PC-9 (cell line): ENCODE measurements around the gene SPTBN5.

ENCODE experiments used
- CTCF ChIP-seq: fragments of 200-600 bp; sonication (generic); conservative IDR thresholded peaks from 2 replicates; pipeline ENCODE4 v1.6.1; 2017; ENCODE audit warnings: mixed run types, antibody characterized with exemption, mild to moderate bottlenecking, moderate library complexity
- EZH2 ChIP-seq: fragments of 200-600 bp; sonication (generic); IDR thresholded peaks from 2 replicates; pipeline ENCODE4 v1.8.0; 2017; ENCODE audit warnings: antibody characterized with exemption, low read depth

- TF ChIP-seq EZH2 (no peak), CTCF (no peak)
Measured at GRCh38 chr15:41930867-41931222, 37.0 kb upstream of the SPTBN5 start.
